ENCODE results near the gene RANGAP1. TPM values are rescaled to one million over a fixed set of nuclear protein-coding genes. Genes with fewer than 3 reads are reported as not detected.

The RANGAP1 gene
- total and polyA plus RNA-seq, 7 donors: 26.2 to 51.8 (median 41.1) TPM

GRCh38 chr22:41245917-41246499 is 40.0 kb downstream of the RANGAP1 start:
- no peaks in the 10 kb centered on the region for H3K4me1 ChIP-seq
- intact Hi-C loops (cut with DNase I): no loop called here
- WGBS, 3 donors: 83 to 87% (median 87%) methylated on average over 21 of the region's 21 CpGs
- no peaks in the 10 kb centered on the region for H3K9me3 ChIP-seq
- TF ChIP-seq CTCF (IDR thresholded peaks at IDR 0.05): no peak
- H3K27me3 ChIP-seq (ENCODE audit: insufficient read depth in 3 of 3, low read length in 2 of 3): no peaks in the 10 kb centered on the region
- DNase-seq: no peak
- H3K27ac ChIP-seq: no peak overlapping the region
- peaks cover 0 to 53% of the 10 kb centered on the region in 2 donors for H3K36me3 ChIP-seq (ENCODE audit: insufficient read depth in 1 of 2, low read depth in 1 of 2)
- no peak overlapping the region for H3K4me3 ChIP-seq
- no peak for ATAC-seq

- no peak for TF ChIP-seq CTCF (IDR thresholded peaks at IDR 0.05)
- H3K9me3 ChIP-seq: no peaks in the 10 kb centered on the region
- no peak overlapping the region for H3K4me3 ChIP-seq
- peaks cover 0 to 26% of the 10 kb centered on the region in 2 donors for H3K36me3 ChIP-seq (ENCODE audit: insufficient read depth in 1 of 2, low read depth in 1 of 2)
- intact Hi-C loops (cut with DNase I): no loop called here
- H3K27me3 ChIP-seq (ENCODE audit: insufficient read depth in 3 of 3, low read length in 2 of 3): no peaks in the 10 kb centered on the region
- DNase-seq (no peak), ATAC-seq (no peak)
- 89 to 91% (median 91%) methylated on average over 6 of the region's 6 CpGs for WGBS, 3 donors
- no peak overlapping the region for H3K27ac ChIP-seq
- no peaks in the 10 kb centered on the region for H3K4me1 ChIP-seq
Measured at GRCh38 chr22:41243361-41243760, 42.6 kb downstream of the RANGAP1 start.

GRCh38 chr22:41242396-41243117 is 43.4 kb downstream of the RANGAP1 start:
- WGBS, 3 donors: 88 to 89% (median 89%) methylated on average over 18 of the region's 18 CpGs
- DNase-seq (no peak), ATAC-seq (no peak)
- Histone ChIP-seq H3K27me3 (ENCODE audit: insufficient read depth in 3 of 3, low read length in 2 of 3) (no peaks in the 10 kb centered on the region), H3K4me1 (peaks cover under 1% of the 10 kb centered on the region), H3K36me3 (ENCODE audit: insufficient read depth in 1 of 2, low read depth in 1 of 2) (peaks cover 0 to 18% of the 10 kb centered on the region in 2 donors), H3K4me3 (no peak overlapping the region), H3K9me3 (no peaks in the 10 kb centered on the region), H3K27ac (no peak overlapping the region)
- TF ChIP-seq CTCF (IDR thresholded peaks at IDR 0.05): no peak
- intact Hi-C loops (cut with DNase I): no loop called here

GRCh38 chr22:41241133-41241676 is 44.8 kb downstream of the RANGAP1 start:
- Histone ChIP-seq H3K9me3 (no peaks in the 10 kb centered on the region), H3K36me3 (ENCODE audit: insufficient read depth in 1 of 2, low read depth in 1 of 2) (peaks cover 0 to 5% of the 10 kb centered on the region in 2 donors), H3K4me3 (no peak overlapping the region), H3K4me1 (peaks cover 5% of the 10 kb centered on the region), H3K27ac (no peak overlapping the region), H3K27me3 (ENCODE audit: insufficient read depth in 3 of 3, low read length in 2 of 3) (no peaks in the 10 kb centered on the region)
- no peak for TF ChIP-seq CTCF (IDR thresholded peaks at IDR 0.05)
- ATAC-seq (no peak), DNase-seq (no peak)
- WGBS, 3 donors: 62 to 78% (median 73%) methylated on average over 7 of the region's 7 CpGs
- intact Hi-C loops (cut with DNase I): no loop called here
